T47D (cell line): ENCODE measurements around the gene SLC35A3.
"Not testable (repeated sequence)": the region's sequence is repeated elsewhere in the genome, so short reads cannot be mapped to it uniquely, and the experiment has no call there.

ENCODE experiments used
- DNase-seq, 2 experiments: peaks; one replicate each; pipeline versions ENCODE4 v3.0.0 to v3.0.0-alpha.2; 2011 to 2012; ENCODE audit warnings: low read depth in 1 of 2, low spot score in 1 of 2
- JUND ChIP-seq: IDR thresholded peaks from 2 replicates; pipeline ENCODE4 v1.6.1; 2012; ENCODE audit warnings: low read depth
- in situ Hi-C: cut with HindIII; loops from 2 replicates; pipeline ENCODE4 v1.10.0; 2016; ENCODE audit warnings: low sequenced_read_pairs, low pct_unique_long_range_greater_than_20kb

Gene SLC35A3

GRCh38 chr1:99963041-99963795 is 6.6 kb upstream of the SLC35A3 start:
- DNase-seq, result no peak
- TF ChIP-seq JUND, result no peak
- in situ Hi-C loops, result no loop called here

- no peak for TF ChIP-seq JUND
- in situ Hi-C loops, result no loop called here
- peak in 1 of 2 experiments; percentile 58 for DNase-seq
Measured at GRCh38 chr1:99964806-99965205, 5.0 kb upstream of the SLC35A3 start.

- DNase-seq, result peak in 1 of 2 experiments; percentile 77
- in situ Hi-C loops, result no loop called here
Measured at GRCh38 chr1:99965646-99966375, 4.0 kb upstream of the SLC35A3 start.

GRCh38 chr1:99968214-99968613 is 1.6 kb upstream of the SLC35A3 start:
- TF ChIP-seq JUND, result no peak
- no peak for DNase-seq
- in situ Hi-C loops, result no loop called here

More at GRCh38 chr1:99965646-99966375, 4.0 kb upstream of the SLC35A3 start:
- peak; percentile 67 for TF ChIP-seq JUND

GRCh38 chr1:99969260-99969728 is 502 bp upstream of the SLC35A3 start:
- in situ Hi-C loops, result no loop called here
- no peak for TF ChIP-seq JUND
- DNase-seq, result no peak

GRCh38 chr1:99970713-99971255 is 988 bp downstream of the SLC35A3 start:
- DNase-seq, result peak in 1 of 2 experiments; percentile 28
- no peak for TF ChIP-seq JUND
- in situ Hi-C loops, result no loop called here

- DNase-seq, in situ Hi-C loops: not testable (repeated sequence)
Measured at GRCh38 chr1:99972066-99972465, 2.3 kb downstream of the SLC35A3 start.

- in situ Hi-C loops, result no loop called here
- TF ChIP-seq JUND, result no peak
- no peak for DNase-seq
Measured at GRCh38 chr1:99975529-99975928, 5.7 kb downstream of the SLC35A3 start.

GRCh38 chr1:99977326-99977725 is 7.5 kb downstream of the SLC35A3 start:
- in situ Hi-C loops, DNase-seq: not testable (repeated sequence)

GRCh38 chr1:99978218-99978617 is 8.4 kb downstream of the SLC35A3 start:
- no peak for TF ChIP-seq JUND
- DNase-seq, result no peak
- in situ Hi-C loops, result no loop called here

GRCh38 chr1:99979091-99979490 is 9.3 kb downstream of the SLC35A3 start:
- in situ Hi-C loops, result no loop called here
- DNase-seq, result no peak
- no peak for TF ChIP-seq JUND

GRCh38 chr1:99980928-99981327 is 11.1 kb downstream of the SLC35A3 start:
- DNase-seq, result no peak
- no peak for TF ChIP-seq JUND
- in situ Hi-C loops, result no loop called here

GRCh38 chr1:99986656-99987225 is 16.9 kb downstream of the SLC35A3 start:
- in situ Hi-C loops, result no loop called here
- no peak for DNase-seq
- TF ChIP-seq JUND, result no peak
